Mammary epithelial cell (primary cell): ENCODE results near the gene DNAH7.
"Not testable (repeated sequence)": the region's sequence is repeated elsewhere in the genome, so short reads cannot be mapped to it uniquely, and the experiment has no call there.

Experiments used
- EZH2 ChIP-seq: IDR thresholded peaks from 2 replicates; pipeline ENCODE4 v1.6.1; 2012; ENCODE audit warnings: low read length, inconsistent platforms, borderline replicate concordance
- TF ChIP-seq, protein P1 (sequence below), 2 donors: IDR thresholded peaks in 1 of 2; conservative IDR thresholded peaks in 1 of 2; 2 replicates each; pipeline ENCODE4 v1.5.1; 2011 to 2012; ENCODE audit warnings: inconsistent platforms in 2 of 2, low read length in 2 of 2, mild to moderate bottlenecking in 2 of 2, control low read depth in 1 of 2, low read depth in 1 of 2; ENCODE audit not compliant: insufficient read depth in 1 of 2; ENCODE audit errors: extremely low read depth in 1 of 2

DNA sequence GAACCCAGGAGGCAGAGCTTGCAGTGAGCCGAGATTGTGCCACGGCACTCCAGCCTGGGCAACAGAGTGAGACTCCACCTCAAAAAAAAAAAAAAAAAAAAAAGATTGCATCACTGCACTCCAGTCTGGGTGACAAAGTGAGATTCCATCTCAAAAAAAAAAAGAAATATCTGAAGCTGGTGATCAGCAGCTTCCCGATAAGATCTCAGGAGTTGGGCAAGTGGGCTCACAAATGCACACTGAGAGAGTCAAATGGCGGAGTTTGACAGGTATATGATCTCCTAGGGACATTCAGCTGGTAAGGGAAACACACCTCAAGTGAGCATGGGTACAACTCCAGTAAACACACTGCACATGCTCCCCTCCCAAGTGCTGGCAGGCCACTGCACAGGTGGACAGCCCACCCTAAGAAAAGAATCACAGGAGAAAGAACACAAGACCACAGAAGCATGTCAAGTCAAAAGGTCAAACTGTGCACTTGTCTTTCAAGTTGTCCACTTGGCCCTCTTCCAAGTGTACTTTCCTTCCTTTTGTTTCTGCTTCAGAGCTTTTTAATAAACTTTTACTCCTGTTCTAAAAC is 151.5 kb downstream of the DNAH7 start:
- TF ChIP-seq, protein P1, sequence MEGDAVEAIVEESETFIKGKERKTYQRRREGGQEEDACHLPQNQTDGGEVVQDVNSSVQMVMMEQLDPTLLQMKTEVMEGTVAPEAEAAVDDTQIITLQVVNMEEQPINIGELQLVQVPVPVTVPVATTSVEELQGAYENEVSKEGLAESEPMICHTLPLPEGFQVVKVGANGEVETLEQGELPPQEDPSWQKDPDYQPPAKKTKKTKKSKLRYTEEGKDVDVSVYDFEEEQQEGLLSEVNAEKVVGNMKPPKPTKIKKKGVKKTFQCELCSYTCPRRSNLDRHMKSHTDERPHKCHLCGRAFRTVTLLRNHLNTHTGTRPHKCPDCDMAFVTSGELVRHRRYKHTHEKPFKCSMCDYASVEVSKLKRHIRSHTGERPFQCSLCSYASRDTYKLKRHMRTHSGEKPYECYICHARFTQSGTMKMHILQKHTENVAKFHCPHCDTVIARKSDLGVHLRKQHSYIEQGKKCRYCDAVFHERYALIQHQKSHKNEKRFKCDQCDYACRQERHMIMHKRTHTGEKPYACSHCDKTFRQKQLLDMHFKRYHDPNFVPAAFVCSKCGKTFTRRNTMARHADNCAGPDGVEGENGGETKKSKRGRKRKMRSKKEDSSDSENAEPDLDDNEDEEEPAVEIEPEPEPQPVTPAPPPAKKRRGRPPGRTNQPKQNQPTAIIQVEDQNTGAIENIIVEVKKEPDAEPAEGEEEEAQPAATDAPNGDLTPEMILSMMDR (conservative IDR thresholded peaks at IDR 0.05 in 1 of 2, IDR thresholded peaks at IDR 0.05 in 1 of 2; ENCODE audit: extremely low read depth in 1 of 2, insufficient read depth in 1 of 2, low read depth in 1 of 2, low read length in 2 of 2): not testable (repeated sequence)
- not testable (repeated sequence) for TF ChIP-seq EZH2
